HCT116 (cell line): Measurements from ENCODE around the gene USP54. TPM values are rescaled to one million over a fixed set of nuclear protein-coding genes. Genes with fewer than 3 reads are reported as not detected.

ENCODE experiments used
- ATAC-seq: fragments of 200-7000 bp; cut with Tn5 transposase; 2 replicates; pipeline ENCODE4 v1.9.1; 2020; ENCODE audit warnings: mild to moderate bottlenecking, moderate library complexity
- BruUV-seq: library from RNA; stranded (reverse); fragments of 400-500 nt; replicated peaks from 2 replicates; lab custom pipeline; 2021; lab: Mats Ljungman, UMichigan
- CTCF ChIA-PET: fragments of 300-600 bp; sonication (Branson Sonifier 250); formaldehyde crosslinking; loops from one replicate; lab custom pipeline; 2021; ENCODE audit warnings: antibody characterized with exemption; lab: Charles Lee
- POLR2A ChIA-PET: fragments of 300-600, 350-600 bp; sonication (Branson Sonifier 250); formaldehyde crosslinking; loops from one replicate; lab custom pipeline; 2021; ENCODE audit warnings: antibody characterized with exemption; lab: Charles Lee
- RAD21 ChIA-PET, 2 experiments: fragments of 300-600 bp; sonication (Branson Sonifier 250); formaldehyde crosslinking; loops; one replicate each; lab custom pipeline; 2023; ENCODE audit warnings: low total read pairs in 2 of 2; ENCODE audit not compliant: uncharacterized antibody in 2 of 2, unreplicated experiment in 2 of 2, low non-redundant PET in 1 of 2; lab: Charles Lee
- DNase-seq: peaks from one replicate; pipeline ENCODE4 v3.0.0-alpha.2; 2010; ENCODE audit warnings: low read depth, low spot score
- H2AFZ ChIP-seq: fragments of 200-600 bp; shearing (Covaris generic), sonication (generic); 2 replicates; pipeline ENCODE4 v1.6.1; 2017; ENCODE audit warnings: low read depth, mixed run types, mixed read lengths, antibody characterized with exemption, low read length; ENCODE audit not compliant: poor library complexity, severe bottlenecking
- H3K27ac ChIP-seq: 2 replicates; pipeline ENCODE4 v1.5.1; 2012; ENCODE audit warnings: low read depth, low read length
- H3K27me3 ChIP-seq: fragments of 200-600 bp; sonication (generic); 2 replicates; pipeline ENCODE4 v1.6.1; 2016; ENCODE audit warnings: mixed run types, low read length, mixed read lengths; ENCODE audit not compliant: insufficient read depth
- H3K36me3 ChIP-seq, 2 experiments: fragments of 200-500 bp in 1 of 2; fragments of 200-600 bp in 1 of 2; sonication (Bioruptor generic) in 1 of 2; sonication (generic) in 1 of 2; 2 replicates each; pipeline versions ENCODE4 v1.5.1 to v1.6.1; 2014 to 2016; ENCODE audit warnings: low read length in 2 of 2, inconsistent platforms in 1 of 2, mixed read lengths in 1 of 2, mixed run types in 1 of 2; ENCODE audit not compliant: insufficient read depth in 2 of 2, control insufficient read depth in 1 of 2
- H3K4me1 ChIP-seq, 2 experiments: fragments of 200-600 bp in 1 of 2; sonication (generic) in 1 of 2; 2 replicates each; pipeline versions ENCODE4 v1.5.1 to v1.6.1; 2012 to 2017; ENCODE audit warnings: low read length in 2 of 2, inconsistent platforms in 1 of 2, mild to moderate bottlenecking in 1 of 2, mixed read lengths in 1 of 2, mixed run types in 1 of 2, moderate library complexity in 1 of 2; ENCODE audit not compliant: insufficient read depth in 2 of 2, control insufficient read depth in 1 of 2
- H3K4me2 ChIP-seq: fragments of 200-600 bp; sonication (generic); 2 replicates; pipeline ENCODE4 v1.6.1; 2017; ENCODE audit warnings: mixed run types, low read length, mixed read lengths
- H3K4me3 ChIP-seq, 2 experiments: fragments of 200-600 bp in 1 of 2; sonication (generic) in 1 of 2; replicated peaks in 1 of 2; 2 replicates each; pipeline ENCODE4 v1.5.1; 2011 to 2016; ENCODE audit warnings: low read length in 2 of 2, control low read depth in 1 of 2, low read depth in 1 of 2, mild to moderate bottlenecking in 1 of 2, mixed read lengths in 1 of 2, mixed run types in 1 of 2
- H3K79me2 ChIP-seq: fragments of 200-600 bp; sonication (generic); 2 replicates; pipeline ENCODE4 v1.6.1; 2017; ENCODE audit warnings: mild to moderate bottlenecking, mixed run types, low read length, moderate library complexity, mixed read lengths; ENCODE audit not compliant: insufficient read depth
- H3K9ac ChIP-seq: fragments of 200-600 bp; sonication (generic); 2 replicates; pipeline ENCODE4 v1.6.1; 2016; ENCODE audit warnings: low read length, mixed read lengths
- H3K9me2 ChIP-seq: fragments of 200-600 bp; sonication (generic), shearing (Covaris generic); 2 replicates; pipeline ENCODE4 v1.6.1; 2017; ENCODE audit warnings: mixed run types, mild to moderate bottlenecking, moderate library complexity; ENCODE audit not compliant: insufficient read depth
- H3K9me3 ChIP-seq, 2 experiments: fragments of 200-500 bp in 1 of 2; fragments of 200-600 bp in 1 of 2; sonication (Bioruptor generic) in 1 of 2; sonication (generic) in 1 of 2; 2 replicates each; pipeline ENCODE4 v1.6.1; 2014 to 2017; ENCODE audit warnings: low read length in 2 of 2, mixed read lengths in 2 of 2, inconsistent platforms in 1 of 2, low read depth in 1 of 2, mild to moderate bottlenecking in 1 of 2, mixed run types in 1 of 2, moderate library complexity in 1 of 2; ENCODE audit not compliant: control insufficient read depth in 1 of 2, insufficient read depth in 1 of 2
- H4K20me1 ChIP-seq: fragments of 200-600 bp; sonication (generic), shearing (Covaris generic); 2 replicates; pipeline ENCODE4 v1.6.1; 2017; ENCODE audit warnings: mixed run types, mild to moderate bottlenecking, moderate library complexity; ENCODE audit not compliant: insufficient read depth
- ATF3 ChIP-seq: IDR thresholded peaks from 2 replicates; pipeline ENCODE4 v1.6.1; 2012
- CEBPB ChIP-seq: IDR thresholded peaks from 2 replicates; pipeline ENCODE4 v1.6.1; 2012; ENCODE audit warnings: low read depth
- CTCF ChIP-seq, 3 experiments: fragments of 200-600 bp in 1 of 3; sonication (generic) in 1 of 3; IDR thresholded peaks in 2 of 3; conservative IDR thresholded peaks in 1 of 3; 2 replicates each; pipeline ENCODE4 v1.5.1; 2012 to 2017; ENCODE audit warnings: low read depth in 2 of 3, low read length in 2 of 3, antibody characterized with exemption in 1 of 3, borderline replicate concordance in 1 of 3, control low read depth in 1 of 3, mild to moderate bottlenecking in 1 of 3, mixed read lengths in 1 of 3, mixed run types in 1 of 3, moderate library complexity in 1 of 3; ENCODE audit not compliant: insufficient read depth in 1 of 3
- EZH2phosphoT487 ChIP-seq: fragments of 200-600 bp; IDR thresholded peaks from 2 replicates; pipeline ENCODE4 v1.6.1; 2018; ENCODE audit warnings: antibody characterized with exemption, borderline replicate concordance
- FOSL1 ChIP-seq: IDR thresholded peaks from 2 replicates; pipeline ENCODE4 v1.6.1; 2012; ENCODE audit warnings: low read depth
- JUND ChIP-seq: IDR thresholded peaks from 2 replicates; pipeline ENCODE4 v1.6.1; 2012
- POLR2A ChIP-seq: IDR thresholded peaks from 2 replicates; pipeline ENCODE4 v1.7.0; 2011; ENCODE audit warnings: borderline replicate concordance; ENCODE audit not compliant: insufficient read depth, insufficient read length; ENCODE audit errors: extremely low read depth
- RAD21 ChIP-seq: IDR thresholded peaks from 2 replicates; pipeline ENCODE4 v1.6.1; 2012; ENCODE audit warnings: low read depth, mild to moderate bottlenecking
- REST ChIP-seq: IDR thresholded peaks from 2 replicates; pipeline ENCODE4 v1.6.1; 2012; ENCODE audit warnings: low read depth
- SIN3A ChIP-seq: IDR thresholded peaks from 2 replicates; pipeline ENCODE4 v1.6.1; 2012; ENCODE audit warnings: low read depth
- SRF ChIP-seq: IDR thresholded peaks from 2 replicates; pipeline ENCODE4 v1.6.1; 2012; ENCODE audit warnings: low read depth
- ZBTB33 ChIP-seq: IDR thresholded peaks from 2 replicates; pipeline ENCODE4 v1.6.1; 2011; ENCODE audit warnings: mild to moderate bottlenecking, low read length, moderate library complexity; ENCODE audit not compliant: insufficient replicate concordance; ENCODE audit errors: extremely low read depth
- ZFX ChIP-seq: fragments of 450-650 bp; IDR thresholded peaks from 2 replicates; pipeline ENCODE4 v1.6.1; 2017
- ZNF274 ChIP-seq: fragments of 200-500 bp; sonication (Bioruptor generic); IDR thresholded peaks from 2 replicates; pipeline ENCODE4 v1.6.1; 2014; ENCODE audit warnings: mild to moderate bottlenecking, low read depth, low read length, inconsistent platforms
- intact Hi-C: fragments of 100-400 bp; cut with micrococcal nuclease; formaldehyde crosslinking; loops from 2 replicates; pipeline ENCODE4 v1.10.0; 2022
- total RNA-seq: library from RNA; stranded (reverse); gene quantifications from one replicate; pipeline ENCODE4 v1.2.1, GENCODE V29; 2021; ENCODE audit not compliant: unreplicated experiment

The USP54 gene
- total RNA-seq, 1 experiment from 2014 or later: 28.0 TPM

GRCh38 chr10:73554721-73555120, 36.4 kb downstream of the USP54 start (continued):
- no peak for TF ChIP-seq CTCF (IDR thresholded peaks at IDR 0.05 in 2 of 3, conservative IDR thresholded peaks at IDR 0.05 in 1 of 3; ENCODE audit: borderline replicate concordance in 1 of 3, insufficient read depth in 1 of 3, low read depth in 2 of 3, low read length in 2 of 3)
- no peak for TF ChIP-seq JUND
- no peak for TF ChIP-seq POLR2A

GRCh38 chr10:73553761-73554160, 37.4 kb downstream of the USP54 start:
- Histone ChIP-seq H3K4me3 (no peak overlapping the region), H3K36me3 (no peaks in the 10 kb centered on the region), H3K9ac (no peak overlapping the region), H3K9me2 (no peaks in the 10 kb centered on the region), H3K9me3 (no peaks in the 10 kb centered on the region), H3K27ac (no peak overlapping the region), H3K4me2 (no peak overlapping the region), H4K20me1 (no peaks in the 10 kb centered on the region), H3K4me1 (no peaks in the 10 kb centered on the region; a peak in 1 of 4 replicates), H3K27me3 (no peaks in the 10 kb centered on the region), H3K79me2 (no peaks in the 10 kb centered on the region), H2AFZ (no peak overlapping the region)
- ChIA-PET CTCF (no interaction called here), RAD21 (no interaction called here), POLR2A (no interaction called here)
- DNase-seq (no peak), ATAC-seq (no peak)
- BruUV-seq: no TSS peak
- TF ChIP-seq SIN3A (no peak), JUND (no peak), CEBPB (no peak), EZH2phosphoT487 (no peak), ATF3 (no peak), FOSL1 (no peak), RAD21 (no peak), SRF (no peak), ZFX (no peak), ZNF274 (no peak), ZBTB33 (no peak), REST (no peak)
- intact Hi-C loops: no loop called here
